LNCaP clone FGC (cell line): Measurements from ENCODE around the gene CHKA.

Source experiments
- DNase-seq: peaks from one replicate; pipeline ENCODE4 v3.0.0-alpha.2; 2011; ENCODE audit warnings: low read depth
- H3K4me3 ChIP-seq: 2 replicates; pipeline ENCODE4 v1.5.1; 2011; ENCODE audit warnings: mild to moderate bottlenecking, low read depth, low read length, control low read depth
- CTCF ChIP-seq: IDR thresholded peaks from 2 replicates; pipeline ENCODE4 v1.5.1; 2012; ENCODE audit warnings: mild to moderate bottlenecking; ENCODE audit not compliant: control insufficient read depth, insufficient read depth; ENCODE audit errors: extremely low read depth

CHKA gene

GRCh38 chr11:68143310-68143689 lies 22.1 kb upstream of the CHKA start:
- no peak for DNase-seq
- H3K4me3 ChIP-seq: no peak overlapping the region
- no peak for TF ChIP-seq CTCF

GRCh38 chr11:68142441-68143309 lies 21.5 kb upstream of the CHKA start:
- TF ChIP-seq CTCF: no peak
- no peak overlapping the region for H3K4me3 ChIP-seq
- no peak for DNase-seq

GRCh38 chr11:68142028-68142412 lies 20.8 kb upstream of the CHKA start:
- no peak for DNase-seq
- TF ChIP-seq CTCF: no peak
- H3K4me3 ChIP-seq: no peak overlapping the region

- no peak for DNase-seq
- TF ChIP-seq CTCF: no peak
- no peak overlapping the region for H3K4me3 ChIP-seq
Measured at GRCh38 chr11:68141246-68142027, 20.2 kb upstream of the CHKA start.

- no peak for TF ChIP-seq CTCF
- H3K4me3 ChIP-seq: no peak overlapping the region
- no peak for DNase-seq
Measured at GRCh38 chr11:68140496-68141245, 19.5 kb upstream of the CHKA start.

- peak; percentile 64 for DNase-seq
- no peak overlapping the region for H3K4me3 ChIP-seq
- TF ChIP-seq CTCF: no peak
Measured at GRCh38 chr11:68138237-68138636, 17.0 kb upstream of the CHKA start.
